ENCODE data around the gene BANF2. TPM values are rescaled to one million over a fixed set of nuclear protein-coding genes. Genes with fewer than 3 reads are reported as not detected.
A peak's percentile ranks its signal among the peaks of the same experiment; 100 is the strongest.

BANF2 gene
- total and polyA plus RNA-seq, 2 of the 8 experiments (the other 6 are each of a cell fraction or from before 2014, with no cell fraction given): not detected

GRCh38 chr20:17663040-17663399, 36.7 kb upstream of the BANF2 start:
- H3K9ac ChIP-seq (replicated peaks in 1 of 4; ENCODE audit: extremely low read depth in 1 of 4, low read depth in 3 of 4, low read length in 3 of 4): no peak overlapping the region
- no peak overlapping the region for H2BK20ac ChIP-seq (ENCODE audit: low read length)
- H3K79me2 ChIP-seq (ENCODE audit: control insufficient read depth in 1 of 2, insufficient read depth in 2 of 2, low read length in 2 of 2): peaks cover 8 to 89% of the 10 kb centered on the region in 2 experiments
- peaks cover 6 to 13% of the 10 kb centered on the region in 2 experiments for H3K9me3 ChIP-seq (ENCODE audit: insufficient read depth in 2 of 2, low read depth in 1 of 2, low read length in 1 of 2)
- H3K4ac ChIP-seq (replicated peaks; ENCODE audit: insufficient read length, low read depth, low read length): no peak overlapping the region
- FAIRE-seq (no peak), DNase-seq (ENCODE audit: low read depth in 1 of 2, low spot score in 2 of 2) (no peak)
- H3K14ac ChIP-seq (ENCODE audit: insufficient read length): no peak overlapping the region
- H2AK5ac ChIP-seq (ENCODE audit: low read depth, low read length): no peak overlapping the region
- no peak overlapping the region for H3K23ac ChIP-seq (ENCODE audit: insufficient read length)
- WGBS, 2 experiments (ENCODE audit: extremely low coverage in 1 of 2, insufficient coverage in 1 of 2, insufficient read length in 1 of 2, insufficient replicate concordance in 2 of 2, low coverage in 1 of 2, low lambda C conversion rate in 2 of 2, missing lambda C conversion rate in 1 of 2): 95% methylated on average over 13 of the region's 13 CpGs; no CpG with 5 or more reads in 1 of the 2 experiments
- H3K27me3 ChIP-seq (replicated peaks in 1 of 4; ENCODE audit: control insufficient read depth in 3 of 4, extremely low read depth in 1 of 4, insufficient read depth in 3 of 4, low read length in 3 of 4): no peaks in the 10 kb centered on the region
- no peak overlapping the region for H2BK120ac ChIP-seq (replicated peaks; ENCODE audit: low read depth, low read length)
- no peak overlapping the region for H3K56ac ChIP-seq (replicated peaks; ENCODE audit: insufficient read length, low read depth, low read length)
- peaks cover 0 to 17% (median 9%) of the 10 kb centered on the region in 4 experiments; a peak in 5 of 8 replicates for H3K36me3 ChIP-seq (ENCODE audit: control insufficient read depth in 2 of 4, insufficient read depth in 4 of 4, low read length in 3 of 4)
- H2BK12ac ChIP-seq (ENCODE audit: low read depth, low read length): no peak overlapping the region
- peaks cover 0 to 14% of the 10 kb centered on the region in 2 experiments for H4K20me1 ChIP-seq (replicated peaks in 1 of 2; ENCODE audit: control insufficient read depth in 1 of 2, insufficient read depth in 2 of 2, low read length in 2 of 2)
- no peak overlapping the region for H2AFZ ChIP-seq (ENCODE audit: low read length)
- H3K18ac ChIP-seq (ENCODE audit: extremely low read depth, low read length): no peak overlapping the region
- CTCF ChIA-PET (ENCODE audit: partially characterized antibody): interaction anchor here (1.2 kb wide), 1 partner anchor 45 kb away, joined by 3 read pairs; no protein-coding TSS in a partner anchor
- peaks cover 9% of the 10 kb centered on the region for H3K79me1 ChIP-seq (ENCODE audit: low read depth, low read length)
- H4K5ac ChIP-seq (ENCODE audit: insufficient read length, low read depth, low read length): no peak overlapping the region
- no peak overlapping the region for H3K4me3 ChIP-seq (ENCODE audit: extremely low read depth in 1 of 4, insufficient read depth in 2 of 4, low read depth in 3 of 4, low read length in 4 of 4)
- H3K27ac ChIP-seq (ENCODE audit: low read depth, low read length): no peak overlapping the region
- no peak overlapping the region for H4K8ac ChIP-seq (ENCODE audit: extremely low read depth, insufficient read depth, low read length)
- H3K4me1 ChIP-seq (replicated peaks in 1 of 4; ENCODE audit: control insufficient read depth in 3 of 4, insufficient read depth in 4 of 4, low read length in 3 of 4): peaks cover 0 to 3% (median 2%) of the 10 kb centered on the region in 4 experiments; a peak in 2 of 7 replicates
- H4K91ac ChIP-seq (replicated peaks; ENCODE audit: insufficient read length, low read length): no peak overlapping the region
- POLR2A ChIA-PET (ENCODE audit: partially characterized antibody): no interaction called here
- H2BK5ac ChIP-seq (ENCODE audit: low read depth, low read length): 0 out of 2 replicates have a peak overlapping the region, but pooled peaks have one; percentile 15
- H3K4me2 ChIP-seq (ENCODE audit: insufficient read depth in 1 of 2, low read depth in 2 of 2, low read length in 2 of 2): no peak overlapping the region
- H3K23me2 ChIP-seq (ENCODE audit: low read depth, low read length): no peaks in the 10 kb centered on the region
- H2BK15ac ChIP-seq (ENCODE audit: low read length): no peak overlapping the region
- TF ChIP-seq SIN3A (conservative IDR thresholded peaks at IDR 0.05 in 1 of 2, IDR thresholded peaks at IDR 0.05 in 1 of 2; ENCODE audit: low read depth in 1 of 2, low read length in 2 of 2) (no peak), EGR1 (IDR thresholded peaks at IDR 0.05; ENCODE audit: borderline replicate concordance, low read depth, low read length) (no peak), KDM4A (IDR thresholded peaks at IDR 0.05; ENCODE audit: low read depth, low read length, severe bottlenecking) (no peak), EZH2 (IDR thresholded peaks at IDR 0.05; ENCODE audit: low read depth, low read length, severe bottlenecking) (no peak), SIX5 (IDR thresholded peaks at IDR 0.05; ENCODE audit: low read depth, low read length) (no peak), SP4 (IDR thresholded peaks at IDR 0.05; ENCODE audit: low read length) (no peak), TCF12 (IDR thresholded peaks at IDR 0.05; ENCODE audit: low read depth, low read length) (no peak), KDM1A (IDR thresholded peaks at IDR 0.05; ENCODE audit: borderline replicate concordance, low read length) (no peak), TAF1 (IDR thresholded peaks at IDR 0.05; ENCODE audit: low read depth, low read length) (no peak), BCL11A (IDR thresholded peaks at IDR 0.05; ENCODE audit: low read depth in 2 of 2, low read length in 2 of 2) (no peak), KDM5A (IDR thresholded peaks at IDR 0.05; ENCODE audit: low read length) (no peak), YY1 (IDR thresholded peaks at IDR 0.05; ENCODE audit: low read depth, low read length) (no peak), NRF1 (IDR thresholded peaks at IDR 0.05; ENCODE audit: low read depth, low read length) (no peak), SP1 (IDR thresholded peaks at IDR 0.05; ENCODE audit: low read depth, low read length) (no peak)
- TF ChIP-seq, protein P1, sequence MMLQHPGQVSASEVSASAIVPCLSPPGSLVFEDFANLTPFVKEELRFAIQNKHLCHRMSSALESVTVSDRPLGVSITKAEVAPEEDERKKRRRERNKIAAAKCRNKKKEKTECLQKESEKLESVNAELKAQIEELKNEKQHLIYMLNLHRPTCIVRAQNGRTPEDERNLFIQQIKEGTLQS (IDR thresholded peaks at IDR 0.05; ENCODE audit: insufficient read depth, low read depth, low read length): no peak
